Endothelial cell of umbilical vein (primary cell): Measurements from ENCODE around the gene DLEC1.

Experiments
- EZH2 ChIP-seq: IDR thresholded peaks from 2 replicates; pipeline ENCODE4 v1.6.1; 2012; ENCODE audit warnings: borderline replicate concordance, low read depth, mild to moderate bottlenecking, moderate library complexity, low read length, inconsistent platforms; ENCODE audit not compliant: severe bottlenecking
- FOS ChIP-seq: IDR thresholded peaks from 2 replicates; pipeline ENCODE4 v1.6.1; 2011; ENCODE audit warnings: mild to moderate bottlenecking, low read length, moderate library complexity, borderline replicate concordance; ENCODE audit not compliant: insufficient read depth
- GATA2 ChIP-seq: IDR thresholded peaks from 2 replicates; pipeline ENCODE4 v1.7.0; 2011; ENCODE audit warnings: low read depth, mild to moderate bottlenecking, moderate library complexity, mixed read lengths, low read length; ENCODE audit not compliant: insufficient read length, insufficient read depth
- JUN ChIP-seq: IDR thresholded peaks from 2 replicates; pipeline ENCODE4 v1.6.1; 2011; ENCODE audit warnings: borderline replicate concordance, low read depth; ENCODE audit not compliant: insufficient read length, insufficient read depth
- MAX ChIP-seq: IDR thresholded peaks from 2 replicates; pipeline ENCODE4 v1.6.1; 2011; ENCODE audit not compliant: insufficient read depth, insufficient read length
- MYC ChIP-seq: IDR thresholded peaks from one replicate; pipeline ENCODE4 v1.6.1; 2011; ENCODE audit warnings: mild to moderate bottlenecking, low read depth, low read length
- POLR2A ChIP-seq: IDR thresholded peaks from 2 replicates; pipeline ENCODE4 v1.6.1; 2012; ENCODE audit warnings: low read depth, mild to moderate bottlenecking, control low read depth, low read length
- POLR2AphosphoS5 ChIP-seq: IDR thresholded peaks from 2 replicates; pipeline ENCODE4 v1.6.1; 2012; ENCODE audit warnings: low read depth, mild to moderate bottlenecking, control low read depth, low read length, moderate library complexity; ENCODE audit not compliant: insufficient read depth
- TF ChIP-seq, protein P1 (sequence below), 2 donors: IDR thresholded peaks; 1 replicate in 1 of 2; 2 replicates in 1 of 2; pipeline ENCODE4 v1.5.1; 2011; ENCODE audit warnings: low read length in 2 of 2, mild to moderate bottlenecking in 2 of 2, moderate library complexity in 2 of 2, control low read depth in 1 of 2, inconsistent platforms in 1 of 2, low read depth in 1 of 2; ENCODE audit not compliant: insufficient read depth in 1 of 2; ENCODE audit errors: extremely low read depth in 1 of 2

DNA sequence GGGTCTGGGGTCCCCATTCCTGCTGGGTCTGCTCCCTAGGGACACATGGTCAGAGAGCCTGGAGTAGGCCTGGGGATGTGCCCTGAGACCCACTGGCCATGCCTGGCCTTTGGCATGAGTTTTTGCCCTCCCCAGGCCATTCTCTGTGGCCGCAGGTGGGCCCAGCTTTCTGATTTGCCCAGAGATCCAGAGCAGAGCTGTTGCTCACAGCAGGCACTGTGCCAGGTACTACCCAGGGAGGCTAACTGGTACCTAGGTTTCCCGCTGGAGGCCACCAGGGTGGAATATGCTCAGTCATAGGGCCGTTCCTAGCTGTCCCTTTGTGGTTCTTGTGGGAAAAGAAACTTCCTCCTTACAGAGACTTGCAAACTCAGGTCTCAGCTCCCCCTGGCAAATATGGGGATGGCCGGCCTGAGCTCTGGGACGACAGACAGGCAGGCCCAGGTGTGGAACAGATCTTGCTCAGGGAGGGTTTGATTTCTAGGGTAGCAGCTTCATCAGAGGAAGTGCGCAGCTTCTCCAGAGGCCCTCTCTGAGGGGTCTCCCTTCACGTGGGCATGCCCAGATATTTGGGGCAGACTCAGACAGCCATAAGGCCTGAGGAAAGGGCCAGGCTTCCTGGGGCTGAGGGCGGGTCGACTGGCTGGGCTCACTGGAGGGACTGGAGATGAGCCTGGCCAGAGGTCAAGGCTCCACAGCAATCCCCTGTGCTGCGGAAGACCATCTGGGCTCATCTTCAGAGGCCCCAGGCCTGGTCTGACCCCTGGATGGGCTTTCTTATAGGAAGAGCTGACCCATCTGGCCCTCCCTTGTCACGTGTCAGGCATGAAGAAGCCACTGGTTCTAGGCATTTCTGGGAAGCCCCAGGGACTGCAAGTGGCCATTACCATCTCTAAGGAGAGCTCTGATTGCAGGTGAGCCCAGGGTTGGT lies 69.9 kb downstream of the DLEC1 start:
- TF ChIP-seq, protein P1, sequence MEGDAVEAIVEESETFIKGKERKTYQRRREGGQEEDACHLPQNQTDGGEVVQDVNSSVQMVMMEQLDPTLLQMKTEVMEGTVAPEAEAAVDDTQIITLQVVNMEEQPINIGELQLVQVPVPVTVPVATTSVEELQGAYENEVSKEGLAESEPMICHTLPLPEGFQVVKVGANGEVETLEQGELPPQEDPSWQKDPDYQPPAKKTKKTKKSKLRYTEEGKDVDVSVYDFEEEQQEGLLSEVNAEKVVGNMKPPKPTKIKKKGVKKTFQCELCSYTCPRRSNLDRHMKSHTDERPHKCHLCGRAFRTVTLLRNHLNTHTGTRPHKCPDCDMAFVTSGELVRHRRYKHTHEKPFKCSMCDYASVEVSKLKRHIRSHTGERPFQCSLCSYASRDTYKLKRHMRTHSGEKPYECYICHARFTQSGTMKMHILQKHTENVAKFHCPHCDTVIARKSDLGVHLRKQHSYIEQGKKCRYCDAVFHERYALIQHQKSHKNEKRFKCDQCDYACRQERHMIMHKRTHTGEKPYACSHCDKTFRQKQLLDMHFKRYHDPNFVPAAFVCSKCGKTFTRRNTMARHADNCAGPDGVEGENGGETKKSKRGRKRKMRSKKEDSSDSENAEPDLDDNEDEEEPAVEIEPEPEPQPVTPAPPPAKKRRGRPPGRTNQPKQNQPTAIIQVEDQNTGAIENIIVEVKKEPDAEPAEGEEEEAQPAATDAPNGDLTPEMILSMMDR (IDR thresholded peaks at IDR 0.05; ENCODE audit: extremely low read depth in 1 of 2, insufficient read depth in 1 of 2, low read depth in 1 of 2, low read length in 2 of 2) = no peak
- TF ChIP-seq JUN (no peak), POLR2A (no peak), MAX (no peak), EZH2 (no peak), POLR2AphosphoS5 (no peak), MYC (no peak), FOS (no peak), GATA2 (no peak)
